ENCODE measurements around the gene IL31RA.

IL31RA gene

DNA sequence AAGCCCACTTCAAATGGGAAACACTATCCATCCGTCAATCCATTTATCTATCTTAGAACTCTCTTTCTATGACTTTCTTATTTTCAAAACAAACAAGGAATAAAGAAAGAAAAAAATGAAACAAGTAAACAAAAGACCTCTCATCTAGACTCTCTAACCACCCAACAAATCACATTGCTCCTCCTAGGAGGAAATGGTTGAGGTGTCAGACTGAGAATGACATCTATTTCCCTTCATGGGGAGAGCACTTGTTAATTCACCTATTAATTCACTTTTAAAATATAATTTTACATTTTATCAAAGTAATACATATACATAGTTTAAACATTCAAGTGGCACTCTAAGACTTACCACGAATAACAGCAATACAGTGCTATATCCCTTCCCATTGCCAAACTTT, 2.4 kb upstream of the IL31RA start:
- H3K27me3 ChIP-seq (ENCODE audit: insufficient read depth, low read length) = no peaks in the 10 kb centered on the region
- H3K36me3 ChIP-seq (ENCODE audit: insufficient read depth, low read length) = no peaks in the 10 kb centered on the region
- H3K4me1 ChIP-seq (ENCODE audit: insufficient read depth, low read length) = no peaks in the 10 kb centered on the region
- no peak overlapping the region for H2AFZ ChIP-seq (ENCODE audit: low read depth, low read length)
- no peaks in the 10 kb centered on the region for H3K9me3 ChIP-seq (ENCODE audit: low read length)
- no peak overlapping the region for H3K4me3 ChIP-seq (ENCODE audit: low read length)

DNA sequence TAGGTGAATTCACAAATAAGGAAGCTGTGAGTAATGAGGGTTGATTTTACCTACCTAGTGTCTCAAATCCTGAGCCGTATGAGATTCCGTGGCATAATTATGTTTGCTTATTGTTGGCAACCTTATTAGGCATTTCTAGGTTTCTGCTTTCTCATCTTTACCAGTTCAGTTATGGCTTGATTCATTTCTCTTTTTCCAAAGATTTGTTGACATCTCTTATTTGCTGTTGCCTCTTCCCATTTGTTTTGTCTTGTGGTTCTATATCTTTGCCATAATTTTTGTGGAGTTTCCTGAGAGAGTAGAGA, 470 bp downstream of the IL31RA start:
- Histone ChIP-seq H3K9me3 (ENCODE audit: low read length) (no peaks in the 10 kb centered on the region), H2AFZ (ENCODE audit: low read depth, low read length) (no peak overlapping the region), H3K27me3 (ENCODE audit: insufficient read depth, low read length) (no peaks in the 10 kb centered on the region), H3K4me3 (ENCODE audit: low read length) (no peak overlapping the region), H3K36me3 (ENCODE audit: insufficient read depth, low read length) (no peaks in the 10 kb centered on the region), H3K4me1 (ENCODE audit: insufficient read depth, low read length) (no peaks in the 10 kb centered on the region)

DNA sequence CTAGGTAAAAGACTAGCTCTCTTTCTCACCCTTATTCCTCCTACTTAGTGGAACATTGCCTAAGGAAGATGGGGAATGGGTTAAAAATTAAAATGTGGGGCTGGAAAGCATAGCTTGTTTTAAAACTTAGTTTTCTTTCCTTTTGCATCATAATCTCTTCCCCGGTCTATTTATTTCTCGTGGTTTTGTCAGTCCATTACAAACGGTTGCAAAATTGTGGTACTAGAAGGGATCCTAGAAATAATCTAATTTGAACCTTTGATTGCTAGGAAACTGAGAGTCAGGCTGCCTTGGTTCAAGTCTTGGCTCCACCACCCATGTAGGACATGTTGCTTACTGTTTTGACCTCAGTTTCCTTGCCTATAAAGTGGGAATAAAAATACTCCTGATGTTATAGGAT, 1.3 kb downstream of the IL31RA start:
- Histone ChIP-seq H3K36me3 (ENCODE audit: insufficient read depth, low read length) (no peaks in the 10 kb centered on the region), H3K4me3 (ENCODE audit: low read length) (no peak overlapping the region), H3K27me3 (ENCODE audit: insufficient read depth, low read length) (no peaks in the 10 kb centered on the region), H3K9me3 (ENCODE audit: low read length) (no peaks in the 10 kb centered on the region), H3K4me1 (ENCODE audit: insufficient read depth, low read length) (no peaks in the 10 kb centered on the region), H2AFZ (ENCODE audit: low read depth, low read length) (no peak overlapping the region)

DNA sequence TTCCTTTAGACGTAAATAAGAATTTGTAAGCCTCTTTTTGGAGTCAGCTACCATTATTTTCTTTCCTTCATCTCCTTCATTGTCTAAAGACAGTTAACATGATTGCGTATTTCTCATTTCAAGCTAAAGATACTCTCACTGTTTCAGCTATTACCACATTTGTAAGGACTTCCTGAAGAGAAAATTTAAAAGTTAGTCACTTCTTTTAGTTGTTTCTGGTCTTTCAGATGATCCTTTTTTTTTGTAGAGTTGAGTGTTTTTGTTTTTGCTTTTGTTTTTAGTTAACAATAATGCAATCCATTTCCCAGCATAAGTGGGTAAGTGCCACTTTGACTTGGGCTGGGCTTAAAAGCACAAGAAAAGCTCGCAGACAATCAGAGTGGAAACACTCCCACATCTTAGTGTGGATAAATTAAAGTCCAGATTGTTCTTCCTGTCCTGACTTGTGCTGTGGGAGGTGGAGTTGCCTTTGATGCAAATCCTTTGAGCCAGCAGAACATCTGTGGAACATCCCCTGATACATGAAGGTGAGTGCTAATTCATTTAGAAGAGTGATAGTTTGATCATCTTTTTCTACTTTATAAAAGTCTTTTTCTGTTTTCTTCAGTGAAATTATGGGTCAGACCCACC, 2.0 kb downstream of the IL31RA start:
- Histone ChIP-seq H3K4me1 (ENCODE audit: insufficient read depth, low read length) (no peaks in the 10 kb centered on the region), H3K36me3 (ENCODE audit: insufficient read depth, low read length) (no peaks in the 10 kb centered on the region), H2AFZ (ENCODE audit: low read depth, low read length) (no peak overlapping the region), H3K4me3 (ENCODE audit: low read length) (no peak overlapping the region), H3K27me3 (ENCODE audit: insufficient read depth, low read length) (no peaks in the 10 kb centered on the region), H3K9me3 (ENCODE audit: low read length) (no peaks in the 10 kb centered on the region)

DNA sequence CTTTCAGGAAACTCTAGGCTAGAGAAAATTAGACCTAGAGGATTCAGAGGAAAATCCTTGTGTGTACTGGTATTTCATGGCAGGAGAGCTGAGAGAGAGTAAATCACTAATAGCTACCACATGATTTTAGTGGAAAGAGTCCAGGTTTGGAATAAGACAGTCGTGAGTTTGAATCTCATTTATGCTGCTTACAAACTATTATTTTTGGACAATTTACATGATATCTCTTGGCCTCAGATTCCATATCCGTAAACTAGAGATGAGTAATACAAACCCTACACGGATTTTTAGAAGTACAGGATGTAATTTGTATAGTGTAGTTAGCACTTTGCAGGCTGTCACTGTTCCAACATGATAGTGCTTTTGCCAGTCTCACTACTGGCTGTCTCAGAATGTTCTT, 2.7 kb downstream of the IL31RA start:
- Histone ChIP-seq H3K4me3 (ENCODE audit: low read length) (no peak overlapping the region), H3K4me1 (ENCODE audit: insufficient read depth, low read length) (no peaks in the 10 kb centered on the region), H2AFZ (ENCODE audit: low read depth, low read length) (no peak overlapping the region), H3K9me3 (ENCODE audit: low read length) (no peaks in the 10 kb centered on the region), H3K36me3 (ENCODE audit: insufficient read depth, low read length) (no peaks in the 10 kb centered on the region), H3K27me3 (ENCODE audit: insufficient read depth, low read length) (no peaks in the 10 kb centered on the region)

DNA sequence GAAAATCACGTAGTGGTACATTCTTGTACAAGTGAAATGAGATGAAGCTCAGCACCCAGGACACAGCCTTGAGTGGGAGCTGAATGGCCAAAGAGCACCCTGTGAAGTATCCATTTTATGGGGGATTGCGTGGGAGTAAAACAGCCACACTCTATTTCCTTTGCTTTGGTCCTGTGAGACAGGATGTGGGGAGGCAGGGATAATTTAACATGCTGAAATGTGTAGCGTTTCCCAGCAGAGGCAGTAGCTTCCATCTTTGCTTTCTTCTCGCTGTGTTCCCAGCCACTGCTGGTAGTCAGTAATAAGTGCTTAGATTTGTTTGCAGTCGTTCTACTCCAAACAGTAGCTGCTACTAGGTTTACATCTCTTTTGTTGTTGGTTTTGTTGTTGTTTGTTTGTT, 4.4 kb downstream of the IL31RA start:
- Histone ChIP-seq H3K36me3 (ENCODE audit: insufficient read depth, low read length) (no peaks in the 10 kb centered on the region), H3K27me3 (ENCODE audit: insufficient read depth, low read length) (no peaks in the 10 kb centered on the region), H3K4me3 (ENCODE audit: low read length) (no peak overlapping the region), H2AFZ (ENCODE audit: low read depth, low read length) (no peak overlapping the region), H3K9me3 (ENCODE audit: low read length) (no peaks in the 10 kb centered on the region), H3K4me1 (ENCODE audit: insufficient read depth, low read length) (no peaks in the 10 kb centered on the region)

DNA sequence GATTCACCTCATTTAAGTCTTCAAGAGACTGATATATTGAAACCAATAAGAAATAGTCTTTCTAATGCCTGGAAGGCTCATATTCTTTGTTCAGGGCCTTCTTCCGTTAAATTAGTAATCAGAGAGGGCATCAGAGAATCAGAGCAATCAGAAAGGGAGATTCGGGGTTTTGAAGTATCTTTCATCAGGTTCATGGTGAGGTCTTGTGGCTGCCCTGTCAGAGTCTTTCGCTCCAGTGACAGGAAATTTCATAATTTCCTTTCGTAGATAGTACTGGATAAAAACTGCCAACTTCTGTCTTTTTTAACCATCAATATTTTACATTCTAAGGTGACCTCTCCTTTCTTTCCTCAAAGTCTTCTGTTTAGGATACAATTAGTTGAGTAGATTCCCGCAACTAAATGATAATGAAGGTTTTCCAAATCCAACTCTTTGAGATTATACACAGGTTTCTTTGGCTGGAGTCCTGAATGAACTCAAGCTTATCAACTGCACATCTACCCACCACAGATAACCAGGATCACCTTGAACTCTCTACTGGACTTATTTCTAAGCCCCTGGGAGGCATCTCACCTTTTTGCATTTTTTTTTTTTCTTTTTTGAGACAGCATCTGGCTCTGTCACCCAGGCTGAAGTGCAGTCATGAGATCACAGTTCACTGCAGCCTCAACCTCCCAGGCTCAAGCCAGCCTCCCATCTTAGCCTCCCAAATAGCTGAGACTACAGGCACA, 5.5 kb downstream of the IL31RA start:
- Histone ChIP-seq H3K4me3 (ENCODE audit: low read length) (no peak overlapping the region), H3K36me3 (ENCODE audit: insufficient read depth, low read length) (no peaks in the 10 kb centered on the region), H3K4me1 (ENCODE audit: insufficient read depth, low read length) (no peaks in the 10 kb centered on the region), H3K9me3 (ENCODE audit: low read length) (no peaks in the 10 kb centered on the region), H2AFZ (ENCODE audit: low read depth, low read length) (no peak overlapping the region), H3K27me3 (ENCODE audit: insufficient read depth, low read length) (no peaks in the 10 kb centered on the region)

DNA sequence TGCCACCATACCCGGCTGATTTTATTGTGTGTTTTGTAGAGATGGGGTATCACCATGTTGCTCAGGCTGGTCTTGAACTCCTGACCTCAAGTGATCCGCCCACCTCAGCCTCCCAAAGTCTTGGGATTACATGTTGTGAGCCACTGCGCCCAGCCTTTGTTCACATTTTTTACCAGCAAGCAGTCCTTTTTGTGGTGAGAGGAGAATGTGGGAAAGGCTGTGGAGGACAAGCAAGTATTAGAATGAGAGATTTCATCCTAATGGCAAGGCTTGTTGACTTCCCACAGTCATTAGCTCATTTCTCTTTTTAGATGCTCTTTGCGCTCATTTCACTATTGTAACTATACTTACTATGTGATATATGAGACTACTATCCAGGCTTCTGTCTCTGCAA, 6.1 kb downstream of the IL31RA start:
- Histone ChIP-seq H2AFZ (ENCODE audit: low read depth, low read length) (no peak overlapping the region), H3K9me3 (ENCODE audit: low read length) (no peaks in the 10 kb centered on the region), H3K4me3 (ENCODE audit: low read length) (no peak overlapping the region), H3K27me3 (ENCODE audit: insufficient read depth, low read length) (no peaks in the 10 kb centered on the region), H3K36me3 (ENCODE audit: insufficient read depth, low read length) (no peaks in the 10 kb centered on the region), H3K4me1 (ENCODE audit: insufficient read depth, low read length) (no peaks in the 10 kb centered on the region)

DNA sequence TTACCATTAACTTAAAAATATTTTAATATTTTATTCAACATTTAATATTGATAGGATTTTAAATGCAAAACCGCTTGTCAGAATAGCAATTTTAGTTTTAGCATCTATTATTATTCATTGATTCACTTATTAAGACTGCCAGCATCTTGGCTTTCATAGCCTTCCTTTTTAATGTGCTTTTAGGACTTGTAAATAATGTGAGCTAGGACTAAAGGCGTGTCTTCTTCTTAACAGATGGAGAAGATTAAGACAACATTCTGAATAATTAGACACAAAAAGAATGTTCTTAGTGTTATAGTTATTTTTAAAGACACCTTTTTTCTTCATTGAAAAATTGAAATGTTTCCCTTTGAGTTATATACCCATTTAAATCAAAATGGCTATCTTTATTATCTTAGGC, 6.9 kb downstream of the IL31RA start:
- Histone ChIP-seq H3K4me1 (ENCODE audit: insufficient read depth, low read length) (no peaks in the 10 kb centered on the region), H3K36me3 (ENCODE audit: insufficient read depth, low read length) (no peaks in the 10 kb centered on the region), H3K9me3 (ENCODE audit: low read length) (no peaks in the 10 kb centered on the region), H3K27me3 (ENCODE audit: insufficient read depth, low read length) (no peaks in the 10 kb centered on the region), H3K4me3 (ENCODE audit: low read length) (no peak overlapping the region), H2AFZ (ENCODE audit: low read depth, low read length) (no peak overlapping the region)

DNA sequence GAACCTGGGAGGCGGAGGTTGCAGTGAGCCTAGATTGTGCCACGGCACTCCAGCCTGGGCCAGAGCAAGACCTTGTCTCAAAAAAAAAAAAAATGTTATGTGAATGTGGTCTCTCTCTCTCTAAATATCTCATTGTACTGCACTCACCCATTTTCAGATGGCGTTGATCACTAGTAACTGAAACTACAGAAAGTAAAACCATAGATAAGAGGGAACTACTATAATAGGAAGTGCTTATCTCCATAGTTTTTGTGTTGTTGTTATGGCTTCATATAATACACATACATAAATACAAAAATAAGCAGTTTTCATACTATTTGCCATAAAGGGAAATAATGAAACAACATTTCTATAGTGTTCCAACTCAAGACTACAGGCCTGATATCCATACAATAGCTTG, 9.1 kb downstream of the IL31RA start:
- Histone ChIP-seq H3K4me1 (ENCODE audit: insufficient read depth, low read length) (no peaks in the 10 kb centered on the region), H3K4me3 (ENCODE audit: low read length) (no peak overlapping the region), H2AFZ (ENCODE audit: low read depth, low read length) (no peak overlapping the region), H3K27me3 (ENCODE audit: insufficient read depth, low read length) (no peaks in the 10 kb centered on the region), H3K9me3 (ENCODE audit: low read length) (no peaks in the 10 kb centered on the region), H3K36me3 (ENCODE audit: insufficient read depth, low read length) (no peaks in the 10 kb centered on the region)

DNA sequence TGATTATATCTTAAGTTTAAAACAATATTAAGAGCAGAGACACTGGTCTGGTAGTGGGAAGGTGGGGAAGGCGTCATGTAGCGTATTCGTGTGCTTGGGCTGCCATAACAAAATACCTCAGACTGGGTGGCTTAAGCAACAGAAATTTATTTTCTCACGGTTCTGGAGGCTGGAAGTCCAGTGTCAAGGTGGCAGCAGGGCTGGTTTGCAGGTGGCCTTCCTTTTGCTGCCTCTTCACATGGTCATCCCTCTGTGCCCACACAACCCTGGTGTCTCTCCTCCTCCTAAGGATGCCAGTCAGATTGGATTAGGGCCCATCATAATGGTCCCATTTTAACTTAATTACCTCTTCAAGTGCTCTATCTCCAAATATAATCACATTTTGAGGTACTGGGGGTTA, 9.6 kb downstream of the IL31RA start:
- Histone ChIP-seq H3K36me3 (ENCODE audit: insufficient read depth, low read length) (no peaks in the 10 kb centered on the region), H3K4me3 (ENCODE audit: low read length) (no peak overlapping the region), H3K27me3 (ENCODE audit: insufficient read depth, low read length) (no peaks in the 10 kb centered on the region), H3K9me3 (ENCODE audit: low read length) (no peaks in the 10 kb centered on the region), H3K4me1 (ENCODE audit: insufficient read depth, low read length) (no peaks in the 10 kb centered on the region), H2AFZ (ENCODE audit: low read depth, low read length) (no peak overlapping the region)

DNA sequence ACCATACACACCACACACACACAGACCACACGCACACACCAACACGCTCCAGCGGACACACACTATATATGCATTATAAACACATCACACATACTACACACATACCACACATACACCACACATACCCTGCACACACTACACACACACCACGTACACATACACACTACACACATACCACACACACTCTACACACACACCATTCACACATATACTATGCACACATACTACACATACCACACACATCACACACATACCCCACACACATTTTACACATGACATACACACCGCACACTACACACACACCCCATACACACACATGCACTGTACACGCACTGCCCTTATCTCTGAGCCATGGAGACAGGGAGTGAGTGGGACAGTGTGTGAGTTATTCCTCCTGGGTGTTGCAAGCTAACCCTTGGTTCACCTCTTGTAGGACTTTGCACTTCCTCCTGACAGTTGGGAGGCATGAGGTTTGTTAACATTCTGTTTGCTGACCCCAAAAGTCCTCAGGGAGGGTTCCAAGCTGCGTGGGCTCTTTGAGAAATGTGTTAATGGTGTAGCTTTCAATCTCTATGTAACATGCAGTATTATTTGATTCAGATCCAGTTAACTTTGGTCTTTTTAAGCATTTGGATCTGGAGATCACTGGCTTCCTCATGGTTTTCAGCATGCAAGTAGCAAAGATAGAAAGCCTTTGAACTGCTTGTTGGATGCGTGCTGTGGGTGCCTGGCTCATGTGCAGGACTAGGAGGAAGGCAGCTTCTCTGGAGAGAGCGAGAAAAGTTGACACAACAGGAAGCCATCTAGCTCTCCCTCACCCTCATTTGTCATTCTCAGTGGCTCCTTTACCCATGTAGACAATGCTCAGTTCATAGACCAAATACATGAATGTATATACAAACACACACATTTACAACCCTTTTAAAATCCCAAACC, 13.7 kb downstream of the IL31RA start:
- Histone ChIP-seq H3K9me3 (ENCODE audit: low read length) (no peaks in the 10 kb centered on the region), H3K27me3 (ENCODE audit: insufficient read depth, low read length) (no peaks in the 10 kb centered on the region), H3K36me3 (ENCODE audit: insufficient read depth, low read length) (no peaks in the 10 kb centered on the region), H2AFZ (ENCODE audit: low read depth, low read length) (no peak overlapping the region), H3K4me3 (ENCODE audit: low read length) (no peak overlapping the region), H3K4me1 (ENCODE audit: insufficient read depth, low read length) (no peaks in the 10 kb centered on the region)

DNA sequence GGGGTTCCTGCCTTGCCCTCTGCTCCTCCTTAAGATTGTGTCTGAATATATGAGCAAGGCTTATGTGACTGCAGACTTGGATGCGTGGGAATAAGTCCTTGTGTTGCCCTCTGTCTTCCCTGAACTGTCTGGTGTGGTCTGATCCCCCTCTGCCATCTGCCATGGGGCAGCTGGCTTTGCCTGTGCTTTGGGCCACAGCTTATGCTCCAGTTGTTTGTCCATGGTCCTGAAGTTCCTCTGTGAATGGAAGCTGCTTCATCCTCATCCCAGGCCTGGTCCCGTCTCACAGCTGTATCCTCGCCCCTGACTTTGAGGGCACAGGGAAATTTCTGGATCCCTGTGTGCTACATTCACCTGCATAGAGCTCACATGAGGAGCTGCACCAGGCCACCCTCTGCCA, 14.7 kb downstream of the IL31RA start:
- no peaks in the 10 kb centered on the region for H3K4me1 ChIP-seq (ENCODE audit: insufficient read depth, low read length)
- H3K27me3 ChIP-seq (ENCODE audit: insufficient read depth, low read length) = no peaks in the 10 kb centered on the region
- H2AFZ ChIP-seq (ENCODE audit: low read depth, low read length) = no peak overlapping the region
- no peaks in the 10 kb centered on the region for H3K36me3 ChIP-seq (ENCODE audit: insufficient read depth, low read length)
- no peak overlapping the region for H3K4me3 ChIP-seq (ENCODE audit: low read length)
- no peaks in the 10 kb centered on the region for H3K9me3 ChIP-seq (ENCODE audit: low read length)
